K562 (cell line): ENCODE data around the gene SLC22A23. TPM values are rescaled to one million over a fixed set of nuclear protein-coding genes. Genes with fewer than 3 reads are reported as not detected.

Source experiments
- ATAC-seq: fragments of 200-7000 bp; cut with Tn5 transposase; 3 replicates; pipeline ENCODE4 v1.9.1; 2020; ENCODE audit warnings: moderate library complexity
- BruUV-seq: library from RNA; stranded (reverse); fragments of 400-500 nt; replicated peaks from 2 replicates; lab custom pipeline; 2021; lab: Mats Ljungman, UMichigan
- CTCF ChIA-PET: fragments of 300-600 bp; formaldehyde crosslinking; extraction: SDS; loops from one replicate; lab custom pipeline; 2021; ENCODE audit warnings: low intra/inter-chr PET ratio; lab: Yijun Ruan, JAX
- POLR2A ChIA-PET: fragments of 300-600, 350-650 bp; sonication (Branson Sonifier 250); formaldehyde crosslinking; extraction: SDS; loops from one replicate; lab custom pipeline; 2021; ENCODE audit warnings: antibody characterized with exemption, inconsistent platforms; lab: Yijun Ruan, JAX
- DNase-seq, 4 experiments: peaks; one replicate each; pipeline versions ENCODE4 v3.0.0 to v3.0.0-alpha.2; 2011 to 2018; ENCODE audit warnings: low spot score in 3 of 4, mixed read lengths in 3 of 4; ENCODE audit errors: extremely low read depth in 1 of 4
- FAIRE-seq: peaks from 2 replicates; lab custom pipeline; 2011; peaks lifted over from hg19 to GRCh38; lab: Jason Lieb, UNC
- H2AFZ ChIP-seq: 2 replicates; pipeline ENCODE4 v1.6.0; 2011; ENCODE audit warnings: low read depth, low read length, control low read depth, inconsistent platforms
- H3K27ac ChIP-seq: fragments of 200-600 bp; 3 replicates; pipeline ENCODE4 v1.8.0; 2011; ENCODE audit warnings: low read depth, mild to moderate bottlenecking, control low read depth, inconsistent platforms, low read length, moderate library complexity, mixed read lengths; ENCODE audit errors: extremely low read depth
- H3K27me3 ChIP-seq, 2 experiments: fragments of 300-600 bp in 1 of 2; 2 replicates in 1 of 2; 3 replicates in 1 of 2; pipeline versions ENCODE4 v1.6.0 to v1.8.0; 2011; ENCODE audit warnings: inconsistent platforms in 2 of 2, low read length in 2 of 2, mild to moderate bottlenecking in 1 of 2, mixed read lengths in 1 of 2, moderate library complexity in 1 of 2; ENCODE audit not compliant: control insufficient read depth in 2 of 2, insufficient read depth in 2 of 2
- H3K36me3 ChIP-seq: fragments of 300-600 bp; 3 replicates; pipeline ENCODE4 v1.8.0; 2011; ENCODE audit warnings: mild to moderate bottlenecking, low read length, inconsistent platforms; ENCODE audit not compliant: control insufficient read depth, insufficient read depth
- H3K4me1 ChIP-seq, 2 experiments: fragments of 200-600 bp in 1 of 2; replicated peaks in 1 of 2; 2 replicates in 1 of 2; 3 replicates in 1 of 2; pipeline versions ENCODE4 v1.5.1 to v1.8.0; 2011; ENCODE audit warnings: inconsistent platforms in 2 of 2, low read length in 2 of 2, mild to moderate bottlenecking in 1 of 2, mixed read lengths in 1 of 2, moderate library complexity in 1 of 2; ENCODE audit not compliant: control insufficient read depth in 2 of 2, insufficient read depth in 2 of 2
- H3K4me2 ChIP-seq: 2 replicates; pipeline ENCODE4 v1.6.1; 2011; ENCODE audit warnings: low read length, control low read depth, inconsistent platforms, mixed read lengths; ENCODE audit not compliant: insufficient read depth
- H3K4me3 ChIP-seq: fragments of 200-600 bp; sonication (generic), shearing (Covaris generic); 2 replicates; pipeline ENCODE4 v1.5.1; 2016; ENCODE audit warnings: control low read depth, inconsistent platforms
- H3K79me2 ChIP-seq: fragments of 200-600 bp; 3 replicates; pipeline ENCODE4 v1.8.0; 2011; ENCODE audit warnings: low read length, inconsistent platforms; ENCODE audit not compliant: control insufficient read depth, insufficient read depth
- H3K9ac ChIP-seq, 2 experiments: 2 replicates each; pipeline versions ENCODE4 v1.6.0 to v1.6.1; 2011; ENCODE audit warnings: low read depth in 2 of 2, low read length in 2 of 2, control low read depth in 1 of 2, inconsistent platforms in 1 of 2, mild to moderate bottlenecking in 1 of 2, mixed read lengths in 1 of 2; ENCODE audit not compliant: insufficient read depth in 1 of 2
- H3K9me1 ChIP-seq: one replicate; pipeline ENCODE4 v1.6.0; 2011; ENCODE audit warnings: inconsistent platforms, mild to moderate bottlenecking, low read length, moderate library complexity; ENCODE audit not compliant: control insufficient read depth, insufficient read depth
- H3K9me3 ChIP-seq: replicated peaks from 2 replicates; pipeline ENCODE4 v1.5.1; 2011; ENCODE audit warnings: low read depth, low read length, inconsistent platforms; ENCODE audit not compliant: control insufficient read depth, insufficient read depth
- H4K20me1 ChIP-seq: replicated peaks from 2 replicates; pipeline ENCODE4 v1.6.1; 2011; ENCODE audit warnings: low read length, inconsistent platforms, mixed read lengths; ENCODE audit not compliant: control insufficient read depth, insufficient read depth
- ARNT ChIP-seq, 2 experiments: fragments of 450-650 bp; IDR thresholded peaks; 2 replicates each; pipeline ENCODE4 v1.6.1; 2016; ENCODE audit warnings: mild to moderate bottlenecking in 1 of 2
- ATF3 ChIP-seq, 2 experiments: fragments of 450-650 bp in 1 of 2; sonication (generic) in 1 of 2; formaldehyde crosslinking in 1 of 2; IDR thresholded peaks in 1 of 2; conservative IDR thresholded peaks in 1 of 2; 2 replicates each; pipeline versions ENCODE4 v1.6.1 to v1.8.1; 2016 to 2023; ENCODE audit warnings: mild to moderate bottlenecking in 2 of 2, moderate library complexity in 2 of 2, inconsistent platforms in 1 of 2, missing genetic modification reagents in 1 of 2
- BRD9 ChIP-seq: fragments of 450-650 bp; IDR thresholded peaks from 2 replicates; pipeline ENCODE4 v1.6.1; 2018; ENCODE audit warnings: low read depth; ENCODE audit not compliant: partially characterized antibody
- BRF1 ChIP-seq: IDR thresholded peaks from 3 replicates; pipeline ENCODE4 v1.6.1; 2011; ENCODE audit warnings: borderline replicate concordance, mild to moderate bottlenecking; ENCODE audit not compliant: insufficient read length; ENCODE audit errors: extremely low read depth
- EHMT2 ChIP-seq: fragments of 450-650 bp; IDR thresholded peaks from 2 replicates; pipeline ENCODE4 v1.6.1; 2018; ENCODE audit warnings: antibody characterized with exemption
- ELF2 ChIP-seq: fragments of 250-450 bp; sonication (Bioruptor Pico); IDR thresholded peaks from 2 replicates; pipeline ENCODE4 v1.5.0; 2021; ENCODE audit warnings: mild to moderate bottlenecking
- FIP1L1 ChIP-seq: fragments of 200-400 bp; formaldehyde crosslinking; IDR thresholded peaks from 2 replicates; pipeline ENCODE4 v1.6.1; 2018; ENCODE audit warnings: mild to moderate bottlenecking, low read depth, low read length; ENCODE audit not compliant: poor library complexity, severe bottlenecking
- FOXK2 ChIP-seq, 2 experiments: fragments of 450-650 bp; IDR thresholded peaks in 1 of 2; conservative IDR thresholded peaks in 1 of 2; 2 replicates each; pipeline ENCODE4 v1.6.1; 2016; ENCODE audit warnings: low read depth in 2 of 2, mild to moderate bottlenecking in 1 of 2
- GABPB1 ChIP-seq: sonication (generic); formaldehyde crosslinking; IDR thresholded peaks from 2 replicates; pipeline ENCODE4 v1.8.0; 2022; ENCODE audit warnings: mild to moderate bottlenecking, missing genetic modification reagents
- GTF2E2 ChIP-seq: fragments of 200-800 bp; sonication (Bioruptor generic); IDR thresholded peaks from 2 replicates; pipeline ENCODE4 v1.6.1; 2016; ENCODE audit warnings: missing genetic modification characterization, missing compliant biosample characterization
- HDAC1 ChIP-seq, 2 experiments: fragments of 450-650 bp; IDR thresholded peaks; 2 replicates each; pipeline ENCODE4 v1.6.1; 2016 to 2017; ENCODE audit warnings: inconsistent platforms in 1 of 2, mild to moderate bottlenecking in 1 of 2, moderate library complexity in 1 of 2
- HDGF ChIP-seq: fragments of 450-650 bp; IDR thresholded peaks from 2 replicates; pipeline ENCODE4 v1.6.1; 2016
- HES1 ChIP-seq: fragments of 450-650 bp; IDR thresholded peaks from 2 replicates; pipeline ENCODE4 v1.6.1; 2016; ENCODE audit warnings: low read depth, mild to moderate bottlenecking, moderate library complexity
- MCM3 ChIP-seq: fragments of 450-650 bp; IDR thresholded peaks from 2 replicates; pipeline ENCODE4 v1.6.1; 2016
- NCOA1 ChIP-seq: fragments of 450-650 bp; IDR thresholded peaks from 2 replicates; pipeline ENCODE4 v1.6.1; 2016; ENCODE audit warnings: low read depth
- NFIC ChIP-seq: fragments of 450-650 bp; IDR thresholded peaks from 2 replicates; pipeline ENCODE4 v1.6.1; 2017; ENCODE audit warnings: mild to moderate bottlenecking, inconsistent platforms
- NFRKB ChIP-seq: fragments of 450-650 bp; IDR thresholded peaks from 2 replicates; pipeline ENCODE4 v1.6.1; 2016; ENCODE audit warnings: low read depth
- PHB2 ChIP-seq: fragments of 450-650 bp; IDR thresholded peaks from 2 replicates; pipeline ENCODE4 v1.6.1; 2017; ENCODE audit warnings: low read depth
- RBM22 ChIP-seq: fragments of 200-400 bp; formaldehyde crosslinking; IDR thresholded peaks from 2 replicates; pipeline ENCODE4 v1.6.1; 2018; ENCODE audit warnings: low read length, low read depth; ENCODE audit not compliant: poor library complexity, severe bottlenecking
- SRF ChIP-seq, 2 experiments: fragments of 250-450, 450-650 bp in 1 of 2; sonication (Bioruptor Pico) in 1 of 2; sonication (generic) in 1 of 2; formaldehyde crosslinking; IDR thresholded peaks; 2 replicates each; pipeline versions ENCODE4 v1.5.0 to v1.5.1; 2020 to 2022; ENCODE audit warnings: mild to moderate bottlenecking in 1 of 2, missing genetic modification reagents in 1 of 2
- TCFL5 ChIP-seq: fragments of 250-450 bp; sonication (Bioruptor Pico); conservative IDR thresholded peaks from 2 replicates; pipeline ENCODE4 v1.6.1; 2021; ENCODE audit warnings: mild to moderate bottlenecking, moderate library complexity, matching md5 sums
- ZBED1 ChIP-seq: IDR thresholded peaks from 2 replicates; pipeline ENCODE4 v1.6.1; 2014
- ZNF277 ChIP-seq: fragments of 250-450 bp; sonication (Bioruptor Pico); IDR thresholded peaks from 2 replicates; pipeline ENCODE4 v1.8.0; 2022; ENCODE audit warnings: inconsistent platforms, mild to moderate bottlenecking, moderate library complexity, borderline replicate concordance
- ZNF316 ChIP-seq: fragments of 450-650 bp; IDR thresholded peaks from 2 replicates; pipeline ENCODE4 v1.6.1; 2016
- WGBS: fragments of 100-300 bp; shearing (Covaris generic); methylation state at CpG from one replicate; pipeline ENCODE4 v1.1.6; 2016; ENCODE audit warnings: low coverage, mixed read lengths; ENCODE audit not compliant: insufficient coverage; ENCODE audit errors: missing lambda C conversion rate; 5-methylcytosine and 5-hydroxymethylcytosine counted together
- in situ Hi-C: fragments of 300-500 bp; cut with MboI; formaldehyde crosslinking; loops from 4 replicates; pipeline ENCODE4 v1.15.0; 2018; ENCODE audit warnings: inconsistent platforms, mixed read lengths
- intact Hi-C: fragments of 100-400 bp; cut with micrococcal nuclease; formaldehyde crosslinking; loops from 2 replicates; pipeline ENCODE4 v1.14.2; 2022
- polyA plus RNA-seq, 8 experiments: library from polyadenylated mRNA; depleted of rRNA in 4 of 8; stranded (reverse) in 5 of 8; unstranded in 3 of 8; fragments of >200 nt; fragmentation: Nextera tagmentation in 2 of 8; fragmentation: Illumina TruSeq in 1 of 8; extraction: Ambion mirVana in 2 of 8; extraction: Trizol in 1 of 8; gene quantifications; 2 replicates each; pipeline versions ENCODE4 v1.2.1 to v1.2.3, GENCODE V29; 2011 to 2014; ENCODE audit warnings: inconsistent platforms in 1 of 8, missing spikeins in 1 of 8
- total RNA-seq, 7 experiments: library from RNA; depleted of rRNA in 6 of 7; stranded (reverse); fragments of >200 nt in 6 of 7; fragmentation: Illumina TruSeq in 2 of 7; extraction: Trizol in 2 of 7; gene quantifications; 2 replicates each; pipeline versions ENCODE4 v1.2.1 to v1.2.3, GENCODE V29; 2011 to 2021; ENCODE audit warnings: low replicate concordance in 1 of 7

The SLC22A23 gene
- total and polyA plus RNA-seq, 9 of the 15 experiments (the other 6 are each of a cell fraction or from before 2014, with no cell fraction given) = 0.30 to 8.7 (median 2.5) TPM

GRCh38 chr6:3347826-3348225 is 109.0 kb downstream of the SLC22A23 start:
- FAIRE-seq (peak; percentile 76), ATAC-seq (peak; percentile 76), DNase-seq (peak; percentile 56 to 83 (median 69))
- intact Hi-C loops (no loop called here), in situ Hi-C loops (no loop called here)
- H3K9me1 ChIP-seq = no peaks in the 10 kb centered on the region
- H2AFZ ChIP-seq = peak overlapping the region; percentile 60
- no peak overlapping the region for H3K4me3 ChIP-seq
- H3K9me3 ChIP-seq = no peaks in the 10 kb centered on the region
- H3K27me3 ChIP-seq = no peaks in the 10 kb centered on the region
- peak overlapping the region in 1 of 2 experiments; percentile 40; a peak in 1 of 4 replicates for H3K9ac ChIP-seq
- ChIA-PET CTCF (no interaction called here), POLR2A (interaction anchor here (1.1 to 2.2 kb wide), 5 partner anchors 8 to 30 kb away, joined by 3 to 12 read pairs (median 3); no protein-coding TSS in a partner anchor)
- WGBS = 21% methylated on average over 7 of the region's 7 CpGs
- H3K79me2 ChIP-seq = no peaks in the 10 kb centered on the region
- peak overlapping the region; percentile 19; the same call in 2 of the 3 replicates for H3K27ac ChIP-seq
- no peaks in the 10 kb centered on the region for H3K36me3 ChIP-seq
- H4K20me1 ChIP-seq = no peaks in the 10 kb centered on the region
- BruUV-seq = no TSS peak
- peak overlapping the region; percentile 62 for H3K4me2 ChIP-seq
- H3K4me1 ChIP-seq = peaks cover 47 to 59% of the 10 kb centered on the region in 2 experiments
- TF ChIP-seq RBM22 (no peak), SRF (CRISPR knock-in tag; IDR thresholded peaks at IDR 0.05) (no peak), HES1 (no peak), HDAC1 (IDR thresholded peaks at IDR 0.05) (peak in 1 of 2 experiments; percentile 65; a peak in 1 of 4 replicates), FIP1L1 (no peak), ATF3 (IDR thresholded peaks at IDR 0.05) (peak; percentile 46), ATF3 (CRISPR knock-in tag; conservative IDR thresholded peaks at IDR 0.05) (peak; percentile 63; the same call in 1 of the 2 replicates), GABPB1 (CRISPR knock-in tag) (no peak), NFRKB (no peak), TCFL5 (CRISPR knock-in tag) (no peak), BRD9 (no peak), HDGF (no peak; the same call in 1 of the 2 replicates), ZBED1 (no peak), PHB2 (no peak), EHMT2 (no peak), GTF2E2 (no peak), NCOA1 (no peak), ARNT (IDR thresholded peaks at IDR 0.05) (0 out of 4 replicates have a peak, but pooled peaks of 1 of the 2 experiments have one; percentile 10), BRF1 (no peak), ELF2 (CRISPR knock-in tag) (no peak), ZNF277 (CRISPR knock-in tag) (no peak), ZNF316 (no peak), FOXK2 (conservative IDR thresholded peaks at IDR 0.05 in 1 of 2, IDR thresholded peaks at IDR 0.05 in 1 of 2; ENCODE audit: low read depth in 2 of 2) (no peak), NFIC (peak; percentile 77), MCM3 (no peak)
